Sciatic nerve (tissue), 2 donors: Measurements from ENCODE around the gene PRPS1L1. TPM values are rescaled to one million over a fixed set of nuclear protein-coding genes. Genes with fewer than 3 reads are reported as not detected.

Source experiments
- ATAC-seq: fragments of 200-7000 bp; cut with Tn5 transposase; one replicate; pipeline ENCODE4 v1.9.1; 2020; ENCODE audit warnings: mild to moderate bottlenecking, moderate library complexity
- DNase-seq: peaks from one replicate; pipeline ENCODE4 v3.0.0-alpha.2; 2020; ENCODE audit warnings: low spot score
- intact Hi-C: fragments of 100-400 bp; cut with DNase I; formaldehyde crosslinking; loops from one replicate; pipeline ENCODE4 v1.14.2; 2022
- total RNA-seq: library from RNA; stranded (reverse); fragmentation: NEBNext Ultra II Directional; extraction: Animal tissue kit (Norgen Biotek cat#: 25700); gene quantifications from one replicate; pipeline ENCODE4 v1.2.1, GENCODE V29; 2021
- donor health status: DM: no; HTN: no; CAD: no.
- donor health status: DM: no; HTN: no; CAD: no.

PRPS1L1 gene
- total RNA-seq, 1 donor from 2014 or later, result not detected

DNA sequence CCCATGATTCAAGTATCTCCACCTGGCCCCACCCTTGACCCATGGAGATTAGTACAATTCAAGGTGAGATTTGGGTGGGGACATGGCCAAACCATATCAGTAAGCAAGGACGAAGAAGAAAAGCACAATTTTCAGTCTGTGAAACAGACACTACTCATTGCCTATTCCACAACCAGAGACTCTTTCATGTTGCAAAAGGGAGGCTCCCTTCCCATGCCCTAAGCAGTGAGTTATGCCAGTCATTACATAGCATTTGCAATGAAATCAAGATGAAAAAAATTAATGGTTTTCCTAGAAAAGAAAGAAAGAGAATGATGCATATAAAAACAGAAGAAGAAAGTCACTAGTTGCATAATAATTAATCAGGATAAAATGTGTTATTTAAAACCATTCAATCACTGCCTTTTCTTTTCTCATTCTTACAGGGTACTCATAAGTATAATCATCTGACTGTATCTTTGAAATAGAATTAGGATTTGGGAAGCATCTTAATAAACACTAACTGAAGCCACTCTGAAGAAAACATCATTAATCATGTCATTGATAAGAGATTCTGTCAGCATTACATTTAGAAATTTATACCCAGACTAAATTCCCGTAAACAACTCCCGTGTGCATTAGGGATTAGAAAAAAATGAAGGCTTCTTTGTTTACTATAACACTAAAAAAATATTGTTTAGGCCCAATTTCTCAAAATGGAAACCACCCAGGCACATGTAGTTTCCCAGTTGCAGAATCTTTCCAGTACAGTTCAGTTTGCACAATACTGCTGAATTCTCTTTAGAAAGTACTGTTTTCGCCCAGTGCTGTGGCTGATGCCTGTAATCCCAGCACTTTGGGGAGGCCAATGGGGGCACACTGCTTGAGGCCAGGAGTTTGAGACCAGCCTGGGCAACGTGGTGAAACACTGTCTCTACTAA, 9.1 kb downstream of the PRPS1L1 start:
- intact Hi-C loops, result no loop called here
- DNase-seq (no peak), ATAC-seq (no peak)

DNA sequence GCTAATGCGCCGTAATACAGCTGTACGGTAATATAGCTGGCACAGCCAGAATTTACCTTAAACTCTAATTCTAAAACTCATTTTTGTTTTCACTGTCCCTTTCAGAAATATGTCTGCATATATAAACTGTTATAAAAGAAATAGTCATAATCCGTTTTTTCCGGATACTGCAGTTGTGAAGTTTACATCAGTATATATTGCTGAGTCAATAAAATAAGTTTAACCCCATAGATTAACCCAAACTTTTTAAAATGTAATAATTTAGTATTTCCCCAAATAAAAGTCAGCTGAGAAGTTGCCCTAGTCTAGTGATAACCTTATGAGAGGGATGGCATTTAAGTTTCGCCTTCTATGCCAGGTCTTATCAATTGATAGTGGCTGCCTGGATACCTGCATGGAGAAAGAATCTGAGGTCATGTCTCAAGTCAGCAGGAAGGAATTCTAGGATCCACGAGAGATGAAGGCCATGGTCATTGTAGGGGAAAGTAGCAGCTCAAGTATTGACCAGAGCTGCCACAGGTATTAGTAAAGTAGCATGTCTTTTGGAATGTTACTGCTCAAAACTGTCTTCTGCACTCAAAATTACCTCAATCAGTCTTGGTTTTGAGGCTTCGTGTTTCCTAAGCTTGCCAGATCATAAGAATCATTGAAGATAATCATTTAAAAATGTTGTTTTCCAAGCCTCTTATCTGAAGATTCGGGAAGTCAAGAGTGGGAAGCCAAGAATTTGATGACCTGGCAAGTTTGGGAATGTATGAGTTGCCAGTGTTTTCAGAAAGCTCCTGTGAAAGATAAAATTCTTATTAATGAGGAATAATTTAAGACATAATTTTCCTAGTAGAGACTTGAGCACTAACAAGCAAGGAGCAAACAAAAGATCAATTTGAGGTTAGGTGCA, 10.8 kb downstream of the PRPS1L1 start:
- ATAC-seq, result no peak
- intact Hi-C loops, result no loop called here
- no peak for DNase-seq

DNA sequence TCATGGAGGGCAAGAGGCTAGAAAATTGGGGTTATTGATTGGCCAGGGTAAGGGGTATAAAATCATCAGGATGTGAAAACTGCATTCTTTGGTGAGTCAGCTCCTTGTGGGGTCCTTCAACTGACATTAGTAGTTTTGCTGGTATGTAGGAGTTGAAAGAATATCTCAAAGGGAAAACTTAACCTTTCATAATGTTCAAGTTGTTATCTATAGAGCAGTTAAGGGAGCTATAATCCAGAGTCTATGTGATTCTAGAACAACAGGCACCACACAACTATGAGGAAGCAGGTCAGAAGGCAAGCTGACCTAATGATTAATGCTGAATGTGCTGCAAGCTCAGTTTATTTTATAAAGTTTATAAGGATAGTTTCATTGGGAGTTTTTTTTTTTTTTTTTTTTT, 13.7 kb downstream of the PRPS1L1 start:
- DNase-seq, result no peak
- ATAC-seq, result no peak
- intact Hi-C loops, result no loop called here

DNA sequence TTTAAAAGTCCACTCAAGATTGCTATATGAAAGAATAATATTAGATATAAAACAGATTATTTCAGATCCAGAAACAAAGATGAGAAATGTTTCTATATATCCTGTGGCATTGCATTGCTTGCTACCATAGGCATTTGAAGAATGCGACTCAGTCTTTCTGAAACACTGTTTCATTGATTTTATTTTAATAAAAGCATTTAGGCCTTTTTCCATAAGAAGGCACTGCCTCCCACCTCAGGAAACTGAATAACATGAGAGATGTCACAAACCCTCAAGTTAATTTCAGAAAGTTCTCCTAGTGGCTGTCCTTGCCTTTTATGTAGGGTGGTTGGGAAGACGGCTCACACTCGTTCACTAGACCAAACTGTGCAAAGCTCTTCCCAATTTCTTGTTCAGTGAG, 23.3 kb downstream of the PRPS1L1 start:
- ATAC-seq, result no peak
- no peak for DNase-seq
- intact Hi-C loops, result no loop called here

DNA sequence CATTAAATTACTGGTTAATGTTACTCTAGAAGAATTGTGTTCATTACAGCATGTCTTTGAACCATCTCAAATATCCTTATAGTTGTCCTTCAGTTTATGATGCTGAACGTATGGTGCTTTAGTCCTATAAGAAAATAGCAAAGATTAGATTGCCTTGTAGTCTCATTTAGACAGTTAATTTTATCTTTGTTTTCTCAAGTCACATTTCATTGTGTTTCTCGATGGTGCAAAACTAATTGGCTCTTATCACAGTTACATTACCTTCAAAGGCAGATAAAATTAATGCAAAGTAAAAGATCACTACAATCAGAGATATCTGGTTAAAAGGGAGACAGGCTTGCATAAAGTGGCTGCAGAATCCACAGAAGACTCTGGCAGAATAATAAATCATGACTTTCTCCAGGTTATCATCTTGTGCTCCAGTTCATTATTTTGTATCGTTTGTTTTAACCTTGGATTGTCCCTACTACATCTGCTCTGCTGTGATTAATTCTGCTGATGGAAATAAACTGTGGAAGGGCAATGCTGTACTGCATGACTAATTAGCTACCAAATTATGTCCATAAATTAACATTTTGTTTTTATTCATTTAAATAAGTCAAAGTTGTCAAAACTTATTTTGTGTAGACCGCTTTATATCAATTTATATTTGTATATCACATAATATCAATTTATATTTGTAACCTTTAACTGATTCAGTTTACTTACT, 24.2 kb downstream of the PRPS1L1 start:
- intact Hi-C loops, result no loop called here
- DNase-seq, result no peak
- ATAC-seq, result no peak

DNA sequence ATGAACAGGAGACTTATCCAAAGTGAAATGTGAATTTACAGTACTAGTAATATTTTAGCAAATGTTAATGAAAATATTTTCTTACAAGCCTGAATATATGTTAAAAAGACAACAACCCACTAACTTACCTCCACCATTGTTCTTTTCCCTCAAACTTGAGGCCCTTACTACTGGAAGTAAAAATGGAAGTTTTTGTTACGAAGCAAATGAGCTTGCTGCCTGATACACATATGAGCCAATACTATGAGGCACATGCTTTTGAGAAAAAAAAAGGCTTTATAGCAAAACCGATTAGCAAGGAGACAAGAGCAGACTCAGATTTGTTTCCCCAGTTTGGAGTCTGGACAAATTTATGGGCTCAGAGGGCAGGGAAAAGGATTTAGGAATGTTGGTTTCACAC, 29.0 kb downstream of the PRPS1L1 start:
- intact Hi-C loops, result no loop called here
- ATAC-seq (no peak), DNase-seq (no peak)

DNA sequence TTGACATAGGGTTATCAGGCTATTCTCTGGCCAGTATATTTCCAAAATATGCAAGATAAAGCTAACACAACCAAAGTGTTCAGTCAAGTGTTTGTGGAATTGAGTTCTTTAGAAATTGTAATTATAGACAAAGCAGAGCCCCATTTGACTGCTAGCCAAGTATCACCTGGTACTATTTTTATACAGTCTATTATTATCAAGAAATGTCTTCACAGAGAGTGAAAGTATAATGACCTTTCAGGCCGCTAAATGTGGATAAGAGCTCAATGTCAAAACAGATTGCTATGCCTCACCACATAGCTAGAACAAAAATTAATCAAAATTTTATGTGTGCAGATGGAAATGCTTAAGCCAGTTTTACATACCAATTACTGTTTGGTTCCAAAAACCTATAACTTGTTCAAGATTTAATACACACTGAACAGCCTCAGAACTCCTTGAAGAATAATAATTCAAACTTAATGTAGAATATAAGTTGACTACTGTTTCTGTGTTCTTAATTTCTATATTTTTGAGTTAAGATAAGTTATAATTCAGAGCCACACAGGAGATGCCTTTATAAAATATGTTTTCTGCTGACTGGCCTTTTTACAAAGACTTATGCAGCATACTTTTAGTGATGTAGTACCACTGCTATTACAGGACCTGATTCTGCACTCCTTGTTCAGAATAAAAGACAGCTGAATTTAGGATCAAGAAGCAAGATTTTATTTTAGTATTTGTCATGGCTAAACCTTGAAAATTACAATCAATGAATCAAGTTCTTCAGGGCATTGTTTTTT, 31.0 kb downstream of the PRPS1L1 start:
- DNase-seq (no peak), ATAC-seq (no peak)
- intact Hi-C loops, result no loop called here

DNA sequence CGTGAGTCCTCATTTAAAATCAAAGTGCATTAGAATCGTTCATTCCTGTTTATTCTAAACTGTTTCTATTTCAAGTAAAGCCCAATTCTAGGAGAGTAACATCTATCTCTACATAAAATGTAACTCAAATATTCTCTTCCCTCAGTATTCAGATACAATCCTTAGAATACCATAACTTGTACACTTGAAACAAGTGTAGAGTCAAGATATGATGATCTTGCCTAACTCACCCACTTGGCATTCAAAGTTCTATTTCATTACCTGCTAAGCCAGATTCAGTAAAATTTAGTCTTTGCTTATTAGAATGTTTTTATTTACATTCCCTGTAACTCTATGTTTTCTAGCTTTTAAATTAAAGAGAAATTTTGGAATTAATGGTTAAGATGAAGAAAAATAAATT, 31.6 kb downstream of the PRPS1L1 start:
- DNase-seq (no peak), ATAC-seq (no peak)
- intact Hi-C loops, result no loop called here

DNA sequence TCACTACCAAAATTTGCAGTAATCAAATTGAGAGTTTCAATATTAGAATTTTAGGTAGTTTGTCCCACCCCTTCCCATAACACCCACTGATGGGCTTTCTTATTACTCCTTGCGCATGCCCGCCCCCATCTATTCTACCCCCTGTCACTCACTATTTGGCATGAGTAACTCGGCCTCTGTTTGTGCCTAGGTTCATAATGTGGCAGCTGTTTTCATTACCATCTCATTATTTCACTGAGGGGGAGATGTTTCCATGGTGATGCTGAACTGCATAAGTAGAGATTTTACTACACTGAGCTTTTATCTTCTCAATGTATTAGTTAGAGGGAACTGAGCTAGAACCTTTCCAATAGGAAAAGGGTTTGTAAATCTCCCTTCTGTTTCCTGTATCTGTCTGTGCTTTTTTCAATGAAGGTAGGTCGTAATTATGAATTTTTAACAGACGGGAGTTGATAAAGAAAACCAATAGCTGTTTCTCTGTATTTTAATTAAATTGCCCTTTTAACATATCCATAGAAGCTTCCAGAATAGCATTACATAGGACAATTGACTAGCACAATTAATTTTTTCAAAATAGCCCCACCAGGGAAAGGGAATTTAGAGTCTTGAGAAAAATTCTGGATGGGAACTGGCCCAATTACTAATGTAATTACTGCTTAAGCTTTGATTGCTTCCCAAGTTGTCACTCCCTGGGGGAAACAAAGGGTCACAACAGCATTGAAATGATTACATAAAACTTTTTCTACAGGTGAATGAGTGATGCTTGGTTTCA, 33.4 kb downstream of the PRPS1L1 start:
- ATAC-seq, result no peak

DNA sequence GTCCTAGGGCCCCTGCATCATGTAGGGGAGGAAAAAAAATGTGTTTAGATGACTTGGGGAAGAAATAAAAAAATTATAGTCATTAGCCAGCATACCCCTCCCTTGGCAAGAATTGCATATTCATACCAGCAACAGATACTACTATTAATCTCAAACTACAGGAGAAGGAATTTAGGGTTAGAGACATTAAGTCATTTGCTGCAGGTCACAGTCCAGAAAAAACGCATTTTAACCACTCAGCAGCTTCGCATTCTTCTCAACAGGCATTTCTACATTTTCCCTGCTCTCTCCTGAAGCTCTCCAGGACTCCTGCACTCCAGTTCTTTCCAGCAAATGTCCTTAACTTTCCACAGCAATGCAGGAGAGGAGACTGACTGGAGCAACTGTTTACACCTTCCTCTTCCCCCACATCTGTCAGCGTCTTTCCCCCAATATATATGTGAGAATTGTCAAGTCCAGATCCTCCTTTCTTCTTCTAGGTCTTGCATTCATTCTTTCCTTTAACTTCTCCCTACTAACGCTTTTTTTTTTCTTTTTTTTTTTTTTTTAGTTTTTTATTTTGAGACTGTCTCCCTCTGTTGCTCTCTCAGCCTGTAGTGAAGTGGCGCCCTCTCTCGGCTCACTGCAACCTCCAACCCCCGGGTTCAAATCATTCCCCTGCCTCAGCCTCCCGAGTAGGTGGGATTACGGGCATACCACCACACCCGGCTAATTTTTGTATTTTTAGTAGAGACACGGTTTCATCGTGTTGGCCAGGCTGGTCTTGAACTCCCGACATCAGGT, 35.6 kb downstream of the PRPS1L1 start:
- DNase-seq (no peak), ATAC-seq (no peak)
- intact Hi-C loops, result no loop called here

More for the DNA sequence above, 33.4 kb downstream of the PRPS1L1 start:
- no peak for DNase-seq
- intact Hi-C loops, result no loop called here

DNA sequence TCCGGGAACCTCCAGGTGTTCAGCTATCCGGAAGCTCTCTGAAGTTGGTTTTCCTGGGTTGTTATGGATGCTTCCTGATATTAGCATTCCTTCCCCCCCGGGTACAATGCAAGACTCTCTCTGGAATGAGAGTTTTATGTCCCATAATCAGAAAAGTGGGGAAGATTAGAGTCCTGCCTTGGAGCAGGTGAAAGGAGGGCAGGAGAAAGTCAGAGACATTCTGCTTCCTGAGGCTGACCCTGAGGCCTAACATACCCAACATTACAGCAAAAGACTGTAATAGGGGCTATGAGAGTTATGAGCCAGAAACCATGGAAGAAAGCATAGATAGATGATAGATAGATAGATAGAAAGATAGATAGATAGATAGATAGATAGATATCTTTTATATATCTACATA, 36.9 kb downstream of the PRPS1L1 start:
- intact Hi-C loops, result no loop called here
- ATAC-seq (no peak), DNase-seq (no peak)

DNA sequence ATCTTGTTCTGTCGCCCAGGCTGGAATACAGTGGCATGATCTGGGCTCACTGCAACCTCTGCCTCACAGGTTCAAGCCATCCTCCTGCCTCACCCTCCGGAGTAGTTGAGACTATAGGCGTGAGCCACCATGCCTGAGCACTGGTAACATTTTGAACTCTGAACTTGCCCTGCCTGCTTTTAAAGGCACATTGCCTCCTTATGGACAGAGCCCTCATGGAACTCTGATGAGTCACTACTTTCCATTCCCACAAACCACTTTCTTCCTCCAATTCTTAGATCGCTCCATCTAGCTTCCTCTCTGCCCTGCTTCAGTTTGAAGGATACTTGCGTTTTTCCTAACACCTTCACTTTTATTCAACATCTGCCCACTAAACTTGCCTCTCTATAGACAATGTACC, 38.1 kb downstream of the PRPS1L1 start:
- no peak for DNase-seq
- intact Hi-C loops, result no loop called here
- no peak for ATAC-seq

DNA sequence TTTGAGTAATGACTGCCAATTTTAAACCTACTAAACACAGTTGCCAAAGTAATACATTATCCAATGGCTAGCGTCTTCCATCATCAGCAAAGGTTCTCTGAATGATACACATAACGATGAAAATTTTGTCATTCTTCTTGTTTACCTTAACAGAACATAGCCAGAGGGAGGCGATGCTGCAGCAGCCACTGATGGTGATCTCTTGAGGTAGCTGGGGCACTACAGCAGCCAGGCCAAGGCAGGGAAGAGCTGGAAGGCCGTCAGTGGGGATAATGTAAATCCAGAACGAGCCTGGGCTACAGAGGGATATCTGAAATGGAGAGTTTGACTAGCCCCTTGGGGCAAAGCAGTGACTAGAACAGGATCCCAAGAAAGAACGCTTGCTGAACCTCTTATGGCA, 38.8 kb downstream of the PRPS1L1 start:
- ATAC-seq, result no peak
- intact Hi-C loops, result no loop called here
- DNase-seq, result no peak

DNA sequence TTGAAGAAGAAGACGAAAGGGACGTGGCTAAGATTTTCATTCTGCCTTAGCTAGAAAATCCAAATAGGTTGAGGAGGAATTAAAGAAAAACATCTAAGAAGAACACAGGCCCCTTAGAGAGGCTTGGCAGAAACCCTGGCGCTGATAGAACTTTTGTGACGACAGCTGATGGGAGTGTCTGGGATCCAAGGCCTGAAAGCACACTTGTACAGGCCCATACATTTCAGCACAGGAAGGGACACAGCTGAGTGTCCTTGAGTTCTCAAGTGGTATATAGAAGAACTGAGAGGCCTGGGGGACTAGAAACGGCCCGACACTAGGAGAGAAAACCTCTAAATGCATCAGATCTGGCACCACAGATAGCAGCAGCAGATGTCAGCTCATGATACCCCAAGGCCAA, 39.5 kb downstream of the PRPS1L1 start:
- ATAC-seq (no peak), DNase-seq (no peak)
- intact Hi-C loops, result no loop called here

DNA sequence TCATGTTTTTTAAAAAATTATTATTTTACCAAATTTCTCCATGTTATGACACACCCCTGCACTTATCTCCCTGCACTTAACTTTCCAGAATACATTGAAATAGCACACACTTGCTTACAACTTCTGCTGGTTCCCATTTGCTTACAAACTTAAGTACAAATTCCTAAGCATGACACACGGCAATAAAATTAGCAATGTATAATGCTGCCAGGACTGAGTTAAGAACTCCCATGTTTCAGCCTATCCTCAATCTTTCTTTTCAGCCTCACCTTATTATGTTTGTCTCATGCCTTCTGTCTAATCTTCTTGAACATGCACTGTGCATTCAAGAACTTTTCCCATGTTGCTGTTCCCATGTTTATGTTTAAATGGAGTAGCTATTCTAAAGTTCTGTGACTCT, 40.8 kb downstream of the PRPS1L1 start:
- intact Hi-C loops, result no loop called here
- DNase-seq, result no peak
- ATAC-seq, result no peak

DNA sequence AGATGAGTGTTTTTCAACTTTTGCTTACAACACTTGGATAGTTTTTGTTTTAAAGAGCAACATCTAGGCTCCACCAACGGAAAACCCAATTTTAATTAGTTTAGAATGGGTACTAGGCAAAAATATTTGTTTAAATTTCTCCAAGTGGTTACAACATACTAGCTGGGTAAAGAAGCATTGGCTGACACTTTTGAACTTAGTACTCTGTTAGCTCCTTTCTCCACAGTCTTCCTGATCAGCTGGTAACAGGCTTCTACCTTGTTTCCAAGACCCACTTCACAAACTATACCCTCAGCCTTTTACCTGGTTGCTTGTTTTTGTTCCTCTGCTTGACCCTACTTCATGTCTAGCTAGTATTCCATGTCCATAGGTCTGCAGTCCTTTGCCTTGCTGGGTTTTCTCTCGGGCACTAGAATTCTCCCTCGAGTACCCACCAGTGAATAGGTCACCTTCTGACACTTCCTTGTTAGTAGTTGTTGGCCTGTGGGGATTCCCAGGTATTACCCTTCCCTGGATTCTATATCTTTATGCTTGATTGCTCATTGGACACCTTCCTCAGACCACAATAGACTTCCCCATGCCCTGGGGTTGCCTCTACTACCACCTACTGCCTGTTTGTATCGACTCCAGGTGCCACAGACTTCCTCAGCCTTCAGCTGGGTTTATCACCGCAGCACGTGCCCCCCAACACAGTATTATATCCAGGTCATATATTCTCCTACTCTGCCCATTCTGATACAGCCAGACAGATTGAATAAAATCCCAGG, 42.0 kb downstream of the PRPS1L1 start:
- DNase-seq, result no peak

DNA sequence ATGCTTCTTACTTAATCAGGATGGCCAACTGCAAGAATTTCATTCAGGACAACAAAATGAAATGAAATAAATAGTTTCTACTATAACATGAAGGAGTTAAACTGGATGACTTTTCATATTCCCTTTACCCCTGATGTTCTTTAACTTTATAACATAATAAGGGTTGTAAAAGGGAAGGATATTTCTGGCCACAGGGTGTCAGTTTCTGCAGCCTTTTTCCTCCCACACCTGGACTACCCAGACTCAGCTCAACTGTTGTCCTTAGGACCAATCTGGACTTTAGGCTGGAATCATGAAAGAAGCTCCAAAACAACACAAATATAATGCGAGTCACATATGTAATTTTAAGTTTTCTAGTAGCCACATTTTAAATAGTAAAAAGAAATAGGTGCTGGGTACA, 43.4 kb downstream of the PRPS1L1 start:
- intact Hi-C loops, result no loop called here
- no peak for DNase-seq
- no peak for ATAC-seq

More for the DNA sequence above, 42.0 kb downstream of the PRPS1L1 start:
- no peak for ATAC-seq
- intact Hi-C loops, result no loop called here
